ENCODE measurements around the gene PARD6B.
"Not testable (repeated sequence)": the region's sequence is repeated elsewhere in the genome, so short reads cannot be mapped to it uniquely, and the experiment has no call there.

PARD6B gene

GRCh38 chr20:50762045-50762422 lies 30.7 kb downstream of the PARD6B start:
- Histone ChIP-seq H3K36me3 (ENCODE audit: insufficient read depth) (no peaks in the 10 kb centered on the region), H3K4me1 (ENCODE audit: low read depth, poor library complexity, severe bottlenecking) (no peaks in the 10 kb centered on the region), H3K79me2 (ENCODE audit: insufficient read depth, low read depth) (no peaks in the 10 kb centered on the region), H3K4me3 (IDR thresholded peaks at IDR 0.05; ENCODE audit: insufficient read depth, low read depth, low read length) (no peak overlapping the region), H3K9ac (no peak overlapping the region), H3K27me3 (ENCODE audit: insufficient read depth, low read depth) (no peaks in the 10 kb centered on the region), H2AFZ (ENCODE audit: low read depth) (no peak overlapping the region), H4K20me1 (ENCODE audit: insufficient read depth) (no peaks in the 10 kb centered on the region), H3K4me2 (no peak overlapping the region), H3K27ac (no peak overlapping the region)
- no peak for TF ChIP-seq CTCF (conservative IDR thresholded peaks at IDR 0.05; ENCODE audit: low read depth, low read length)

- no peaks in the 10 kb centered on the region for H3K79me2 ChIP-seq (ENCODE audit: insufficient read depth, low read depth)
- H3K4me1 ChIP-seq (ENCODE audit: low read depth, poor library complexity, severe bottlenecking): no peaks in the 10 kb centered on the region
- H3K4me2 ChIP-seq: no peak overlapping the region
- H3K27ac ChIP-seq: no peak overlapping the region
- no peaks in the 10 kb centered on the region for H3K27me3 ChIP-seq (ENCODE audit: insufficient read depth, low read depth)
- no peaks in the 10 kb centered on the region for H3K36me3 ChIP-seq (ENCODE audit: insufficient read depth)
- TF ChIP-seq CTCF (conservative IDR thresholded peaks at IDR 0.05; ENCODE audit: low read depth, low read length): no peak
- H4K20me1 ChIP-seq (ENCODE audit: insufficient read depth): no peaks in the 10 kb centered on the region
- H3K4me3 ChIP-seq (IDR thresholded peaks at IDR 0.05; ENCODE audit: insufficient read depth, low read depth, low read length): no peak overlapping the region
- H3K9ac ChIP-seq: no peak overlapping the region
- H2AFZ ChIP-seq (ENCODE audit: low read depth): no peak overlapping the region
Observed at GRCh38 chr20:50762435-50763220, 31.2 kb downstream of the PARD6B start.

- H3K9ac ChIP-seq; H2AFZ ChIP-seq (ENCODE audit: low read depth); H3K79me2 ChIP-seq (ENCODE audit: insufficient read depth, low read depth); H3K27ac ChIP-seq; H3K27me3 ChIP-seq (ENCODE audit: insufficient read depth, low read depth); H3K36me3 ChIP-seq (ENCODE audit: insufficient read depth); H4K20me1 ChIP-seq (ENCODE audit: insufficient read depth); H3K4me2 ChIP-seq; H3K4me3 ChIP-seq (IDR thresholded peaks at IDR 0.05; ENCODE audit: insufficient read depth, low read depth, low read length); H3K4me1 ChIP-seq (ENCODE audit: low read depth, poor library complexity, severe bottlenecking): not testable (repeated sequence)
Observed at GRCh38 chr20:50763550-50764458, 32.4 kb downstream of the PARD6B start.

GRCh38 chr20:50765251-50765650 lies 33.9 kb downstream of the PARD6B start:
- H3K4me1 ChIP-seq (ENCODE audit: low read depth, poor library complexity, severe bottlenecking); H2AFZ ChIP-seq (ENCODE audit: low read depth): not testable (repeated sequence)

GRCh38 chr20:50765674-50766073 lies 34.3 kb downstream of the PARD6B start:
- Histone ChIP-seq H3K9ac (no peak overlapping the region), H3K36me3 (ENCODE audit: insufficient read depth) (no peaks in the 10 kb centered on the region), H3K4me2 (no peak overlapping the region), H3K4me3 (IDR thresholded peaks at IDR 0.05; ENCODE audit: insufficient read depth, low read depth, low read length) (no peak overlapping the region), H3K27ac (no peak overlapping the region), H2AFZ (ENCODE audit: low read depth) (no peak overlapping the region), H3K79me2 (ENCODE audit: insufficient read depth, low read depth) (no peaks in the 10 kb centered on the region), H3K27me3 (ENCODE audit: insufficient read depth, low read depth) (no peaks in the 10 kb centered on the region), H4K20me1 (ENCODE audit: insufficient read depth) (no peaks in the 10 kb centered on the region), H3K4me1 (ENCODE audit: low read depth, poor library complexity, severe bottlenecking) (no peaks in the 10 kb centered on the region)
- no peak for TF ChIP-seq CTCF (conservative IDR thresholded peaks at IDR 0.05; ENCODE audit: low read depth, low read length)

More at GRCh38 chr20:50765251-50765650, 33.9 kb downstream of the PARD6B start:
- H3K27ac ChIP-seq; H3K9ac ChIP-seq; H3K36me3 ChIP-seq (ENCODE audit: insufficient read depth); H3K4me2 ChIP-seq; H3K79me2 ChIP-seq (ENCODE audit: insufficient read depth, low read depth); H3K4me3 ChIP-seq (IDR thresholded peaks at IDR 0.05; ENCODE audit: insufficient read depth, low read depth, low read length); H4K20me1 ChIP-seq (ENCODE audit: insufficient read depth); H3K27me3 ChIP-seq (ENCODE audit: insufficient read depth, low read depth): not testable (repeated sequence)

- not testable (repeated sequence) for H3K9ac ChIP-seq; H3K27ac ChIP-seq; H3K4me2 ChIP-seq; H3K79me2 ChIP-seq (ENCODE audit: insufficient read depth, low read depth); H2AFZ ChIP-seq (ENCODE audit: low read depth); H3K4me1 ChIP-seq (ENCODE audit: low read depth, poor library complexity, severe bottlenecking); H3K36me3 ChIP-seq (ENCODE audit: insufficient read depth); H3K4me3 ChIP-seq (IDR thresholded peaks at IDR 0.05; ENCODE audit: insufficient read depth, low read depth, low read length); H4K20me1 ChIP-seq (ENCODE audit: insufficient read depth); H3K27me3 ChIP-seq (ENCODE audit: insufficient read depth, low read depth)
Observed at GRCh38 chr20:50766955-50767809, 35.8 kb downstream of the PARD6B start.

- H3K27me3 ChIP-seq (ENCODE audit: insufficient read depth, low read depth); H3K4me1 ChIP-seq (ENCODE audit: low read depth, poor library complexity, severe bottlenecking); H3K4me2 ChIP-seq; H3K27ac ChIP-seq; H4K20me1 ChIP-seq (ENCODE audit: insufficient read depth); H2AFZ ChIP-seq (ENCODE audit: low read depth); H3K79me2 ChIP-seq (ENCODE audit: insufficient read depth, low read depth); H3K36me3 ChIP-seq (ENCODE audit: insufficient read depth); H3K4me3 ChIP-seq (IDR thresholded peaks at IDR 0.05; ENCODE audit: insufficient read depth, low read depth, low read length); H3K9ac ChIP-seq: not testable (repeated sequence)
Observed at GRCh38 chr20:50768991-50769390, 37.6 kb downstream of the PARD6B start.

Measured in KMS-11 (cell line).